SK-N-SH (cell line): ENCODE measurements around the gene HHATL.

Experiments used
- CTCF ChIP-seq: fragments of 200-600 bp; sonication (generic); IDR thresholded peaks from 2 replicates; pipeline ENCODE4 v1.6.1; 2017; ENCODE audit warnings: antibody characterized with exemption, mild to moderate bottlenecking, moderate library complexity
- MXI1 ChIP-seq: IDR thresholded peaks from 2 replicates; pipeline ENCODE4 v1.6.1; 2012; ENCODE audit warnings: mild to moderate bottlenecking, low read depth, low read length, improper control_type of control experiment
- POLR2AphosphoS5 ChIP-seq: IDR thresholded peaks from 2 replicates; pipeline ENCODE4 v1.6.1; 2012; ENCODE audit warnings: low read depth, low read length
- REST ChIP-seq: IDR thresholded peaks from 2 replicates; pipeline ENCODE4 v1.6.1; 2012; ENCODE audit warnings: mild to moderate bottlenecking, low read depth, low read length, moderate library complexity
- RFX5 ChIP-seq: IDR thresholded peaks from 2 replicates; pipeline ENCODE4 v1.6.1; 2012; ENCODE audit warnings: mild to moderate bottlenecking, improper control_type of control experiment, low read length
- TAF1 ChIP-seq: IDR thresholded peaks from 2 replicates; pipeline ENCODE4 v1.6.1; 2012; ENCODE audit warnings: low read depth, mild to moderate bottlenecking, low read length, moderate library complexity, borderline replicate concordance
- TCF12 ChIP-seq: IDR thresholded peaks from 2 replicates; pipeline ENCODE4 v1.4.0; 2012
- TEAD4 ChIP-seq: IDR thresholded peaks from 2 replicates; pipeline ENCODE4 v1.4.0; 2012; ENCODE audit warnings: mild to moderate bottlenecking, borderline replicate concordance; ENCODE audit not compliant: insufficient read depth

- TF ChIP-seq CTCF (no peak), TEAD4 (no peak), RFX5 (no peak), REST (no peak), MXI1 (no peak), POLR2AphosphoS5 (no peak), TCF12 (no peak), TAF1 (no peak)
Observed at GRCh38 chr3:42658771-42659390, 43.7 kb downstream of the HHATL start.
